Prostate gland (tissue), 2 donors: ENCODE results near the gene TMEM263. TPM values are rescaled to one million over a fixed set of nuclear protein-coding genes. Genes with fewer than 3 reads are reported as not detected.
"Not testable (repeated sequence)": the region's sequence is repeated elsewhere in the genome, so short reads cannot be mapped to it uniquely, and the experiment has no call there.

Source experiments
- DNase-seq: peaks from one replicate; pipeline ENCODE4 v3.0.0-alpha.2; 2019; ENCODE audit warnings: low spot score
- H3K27ac ChIP-seq, 2 donors: fragments of 200-600 bp; sonication (generic); 2 replicates each; pipeline ENCODE4 v1.5.1; 2017 to 2019
- H3K27me3 ChIP-seq: fragments of 200-600 bp; sonication (generic); replicated peaks from 2 replicates; pipeline ENCODE4 v1.5.1; 2019; ENCODE audit not compliant: insufficient read depth
- H3K36me3 ChIP-seq, 2 donors: fragments of 200-600 bp; sonication (generic); 1 replicate in 1 of 2; 2 replicates in 1 of 2; pipeline versions ENCODE4 v1.5.1 to v1.8.1; 2017 to 2019
- H3K4me1 ChIP-seq: fragments of 200-600 bp; sonication (generic); replicated peaks from 2 replicates; pipeline ENCODE4 v1.5.1; 2019
- H3K4me3 ChIP-seq, 2 donors: fragments of 200-600 bp; sonication (generic); 2 replicates each; pipeline ENCODE4 v1.5.1; 2017 to 2019
- H3K9me3 ChIP-seq: fragments of 200-600 bp; sonication (generic); 2 replicates; pipeline ENCODE4 v1.5.1; 2017
- POLR2A ChIP-seq: fragments of 450-650 bp; IDR thresholded peaks from one replicate; pipeline ENCODE4 v1.6.1; 2016; ENCODE audit warnings: antibody characterized with exemption, mild to moderate bottlenecking
- POLR2AphosphoS5 ChIP-seq: sonication (generic); formaldehyde crosslinking; IDR thresholded peaks from one replicate; pipeline ENCODE4 v1.6.1; 2017; ENCODE audit warnings: antibody characterized with exemption
- WGBS: methylation state at CpG from one replicate; pipeline ENCODE4 v1.1.5; 2018; 5-methylcytosine and 5-hydroxymethylcytosine counted together
- intact Hi-C: fragments of 100-400 bp; cut with DNase I; formaldehyde crosslinking; loops from one replicate; pipeline ENCODE4 v1.14.2; 2022
- total RNA-seq, 2 donors: library from RNA; depleted of rRNA; stranded (reverse); fragments of >200 nt; gene quantifications; one replicate each; pipeline ENCODE4 v1.1.0, GENCODE V29; 2016
- TF ChIP-seq, protein P1 (sequence below), 4 experiments: fragments of 200-600 bp in 2 of 4; fragments of 450-650 bp in 2 of 4; sonication (generic) in 2 of 4; IDR thresholded peaks; 1 replicate in 3 of 4; 2 replicates in 1 of 4; pipeline ENCODE4 v1.5.1; 2016 to 2019; ENCODE audit warnings: antibody characterized with exemption in 4 of 4, mild to moderate bottlenecking in 2 of 4, moderate library complexity in 2 of 4

The TMEM263 gene
- total RNA-seq, 2 donors from 2014 or later = 41.7 to 44.4 TPM

DNA sequence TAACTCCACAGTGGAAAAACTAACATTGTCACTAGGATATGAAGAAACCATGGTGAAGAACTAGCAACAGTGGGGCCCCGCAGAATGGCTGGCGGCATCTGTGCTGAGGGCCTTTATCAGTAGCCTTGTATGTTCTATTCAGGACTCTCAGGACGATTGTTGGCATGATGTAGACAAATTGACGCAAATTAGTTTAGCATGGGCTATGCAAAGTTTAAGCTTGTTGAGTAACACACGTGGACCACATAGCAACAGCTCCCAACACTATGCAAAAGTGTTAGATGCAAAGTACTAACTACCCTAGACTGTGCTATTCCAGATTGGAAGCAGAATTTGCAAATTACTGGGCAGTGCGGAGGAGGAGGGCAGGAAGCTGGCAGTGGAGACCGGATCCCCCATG is 38.2 kb upstream of the TMEM263 start:
- peaks cover 3% of the 10 kb centered on the region for H3K27me3 ChIP-seq
- no peaks in the 10 kb centered on the region for H3K4me1 ChIP-seq
- no peaks in the 10 kb centered on the region for H3K9me3 ChIP-seq
- no peak overlapping the region for H3K27ac ChIP-seq
- no peaks in the 10 kb centered on the region for H3K36me3 ChIP-seq
- DNase-seq = no peak
- WGBS = 64% methylated on average over 7 of the region's 7 CpGs
- intact Hi-C loops = no loop called here
- TF ChIP-seq, protein P1, sequence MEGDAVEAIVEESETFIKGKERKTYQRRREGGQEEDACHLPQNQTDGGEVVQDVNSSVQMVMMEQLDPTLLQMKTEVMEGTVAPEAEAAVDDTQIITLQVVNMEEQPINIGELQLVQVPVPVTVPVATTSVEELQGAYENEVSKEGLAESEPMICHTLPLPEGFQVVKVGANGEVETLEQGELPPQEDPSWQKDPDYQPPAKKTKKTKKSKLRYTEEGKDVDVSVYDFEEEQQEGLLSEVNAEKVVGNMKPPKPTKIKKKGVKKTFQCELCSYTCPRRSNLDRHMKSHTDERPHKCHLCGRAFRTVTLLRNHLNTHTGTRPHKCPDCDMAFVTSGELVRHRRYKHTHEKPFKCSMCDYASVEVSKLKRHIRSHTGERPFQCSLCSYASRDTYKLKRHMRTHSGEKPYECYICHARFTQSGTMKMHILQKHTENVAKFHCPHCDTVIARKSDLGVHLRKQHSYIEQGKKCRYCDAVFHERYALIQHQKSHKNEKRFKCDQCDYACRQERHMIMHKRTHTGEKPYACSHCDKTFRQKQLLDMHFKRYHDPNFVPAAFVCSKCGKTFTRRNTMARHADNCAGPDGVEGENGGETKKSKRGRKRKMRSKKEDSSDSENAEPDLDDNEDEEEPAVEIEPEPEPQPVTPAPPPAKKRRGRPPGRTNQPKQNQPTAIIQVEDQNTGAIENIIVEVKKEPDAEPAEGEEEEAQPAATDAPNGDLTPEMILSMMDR (IDR thresholded peaks at IDR 0.05) = no peak
- TF ChIP-seq POLR2A = no peak
- TF ChIP-seq POLR2AphosphoS5 = no peak
- no peak overlapping the region for H3K4me3 ChIP-seq

DNA sequence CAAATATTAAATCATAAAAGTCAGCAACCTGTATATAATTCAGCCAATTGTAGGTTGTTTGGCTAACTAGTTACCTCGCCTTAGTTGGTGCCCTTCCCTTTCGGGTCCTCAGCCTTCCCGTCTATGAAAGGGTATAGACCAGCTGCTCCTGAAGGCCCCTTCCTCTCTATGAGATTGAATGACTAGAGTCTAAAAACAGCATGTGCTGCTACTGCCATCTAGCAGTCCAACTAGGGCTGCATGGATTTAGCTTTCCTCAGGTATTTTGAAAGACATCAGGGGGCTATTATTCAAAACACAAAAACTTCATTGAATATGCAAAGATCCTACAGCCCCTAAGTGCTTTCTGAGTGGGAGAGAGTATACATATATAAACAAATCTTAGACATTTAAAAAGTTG is 37.0 kb upstream of the TMEM263 start:
- DNase-seq = no peak
- no peaks in the 10 kb centered on the region for H3K36me3 ChIP-seq
- peaks cover 3% of the 10 kb centered on the region for H3K27me3 ChIP-seq
- H3K4me1 ChIP-seq = no peaks in the 10 kb centered on the region
- H3K27ac ChIP-seq = no peak overlapping the region
- no peaks in the 10 kb centered on the region for H3K9me3 ChIP-seq
- intact Hi-C loops = no loop called here
- no peak overlapping the region for H3K4me3 ChIP-seq
- TF ChIP-seq POLR2AphosphoS5 (no peak), POLR2A (no peak)
- TF ChIP-seq, protein P1 (IDR thresholded peaks at IDR 0.05) = no peak
- 15% methylated on average over 3 of the region's 3 CpGs for WGBS

DNA sequence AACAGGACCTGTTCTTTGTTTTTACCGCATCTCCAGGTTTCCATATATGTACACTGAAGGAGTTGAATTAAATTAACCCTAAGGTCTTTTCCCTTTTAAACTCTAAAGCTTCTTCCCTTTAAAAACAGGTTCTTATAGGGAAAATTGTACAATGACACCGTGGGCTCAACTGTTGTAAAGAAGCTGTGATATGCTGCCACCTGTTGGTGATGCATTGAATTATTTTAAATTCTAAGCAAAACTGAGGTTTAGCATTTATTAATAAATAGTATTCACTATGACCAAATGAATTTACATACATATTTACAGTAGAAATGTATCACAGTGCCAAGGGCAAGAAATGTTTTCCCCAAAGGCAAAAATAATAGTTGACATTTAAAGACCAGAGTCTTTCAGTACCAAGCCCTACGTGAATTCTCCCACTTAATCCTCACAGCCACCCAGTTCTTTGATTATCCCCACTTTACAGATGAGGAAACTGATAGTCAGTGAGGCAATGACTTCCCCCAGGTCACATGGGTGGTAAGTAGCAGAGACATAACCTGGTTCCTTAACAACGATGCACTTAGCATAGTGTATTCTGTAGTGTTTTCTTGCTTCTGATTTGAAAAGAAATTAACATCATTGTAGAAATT is 35.7 kb upstream of the TMEM263 start:
- Histone ChIP-seq H3K4me3 (no peak overlapping the region), H3K36me3 (no peaks in the 10 kb centered on the region), H3K9me3 (no peaks in the 10 kb centered on the region), H3K27me3 (peaks cover 3% of the 10 kb centered on the region), H3K27ac (no peak overlapping the region), H3K4me1 (no peaks in the 10 kb centered on the region)
- 46% methylated on average over 4 of the region's 4 CpGs for WGBS
- TF ChIP-seq, protein P1 (IDR thresholded peaks at IDR 0.05) = peak; percentile 71 to 82 (median 78)
- TF ChIP-seq POLR2AphosphoS5 (no peak), POLR2A (no peak)
- DNase-seq = peak; percentile 11
- intact Hi-C loops = loop anchor here (2.0 kb wide), 1 partner anchor 533 kb away; no protein-coding TSS in a partner anchor

DNA sequence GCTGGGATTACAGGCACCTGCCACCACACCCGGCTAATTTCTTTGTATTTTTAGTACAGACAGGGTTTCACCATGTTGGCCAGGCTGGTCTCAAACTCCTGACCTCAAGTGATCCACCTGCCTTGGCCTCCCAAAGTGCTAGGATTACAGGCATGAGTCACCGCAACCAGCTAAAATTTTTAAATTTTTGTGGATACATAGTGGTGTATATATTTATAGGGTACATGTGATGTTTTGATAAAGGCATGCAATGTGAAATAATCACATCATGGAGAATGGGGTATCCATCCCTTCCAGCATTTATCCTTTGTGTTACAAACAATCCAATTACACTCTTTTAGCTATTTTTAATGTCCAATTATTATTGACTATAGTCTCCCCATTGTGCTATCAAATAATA is 33.7 kb upstream of the TMEM263 start:
- not testable (repeated sequence) for H3K4me1 ChIP-seq, DNase-seq, H3K27me3 ChIP-seq, H3K4me3 ChIP-seq, H3K9me3 ChIP-seq, H3K27ac ChIP-seq, H3K36me3 ChIP-seq
- WGBS = 86% methylated on average over 2 of the region's 2 CpGs
- intact Hi-C loops = loop anchor here (2.0 kb wide), 1 partner anchor 535 kb away; no protein-coding TSS in a partner anchor

DNA sequence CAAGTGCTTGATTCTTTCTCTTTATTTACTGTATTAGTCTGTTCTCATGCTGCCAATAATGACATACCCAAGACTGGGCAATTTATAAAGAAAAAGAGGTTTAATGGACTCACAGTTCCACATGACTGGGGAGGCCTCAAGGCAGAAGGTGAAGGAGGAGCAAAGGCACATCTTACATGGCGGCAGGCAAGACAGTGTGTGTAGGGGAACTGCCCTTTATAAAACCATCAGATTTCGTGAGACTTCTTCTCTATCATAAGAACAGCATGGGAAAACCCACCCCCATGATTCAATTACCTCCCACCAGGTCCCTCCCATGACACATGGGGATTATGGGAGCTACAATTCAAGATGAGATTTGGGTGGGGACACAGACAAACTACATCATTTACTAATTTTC is 32.1 kb upstream of the TMEM263 start:
- intact Hi-C loops, H3K4me1 ChIP-seq, H3K27me3 ChIP-seq, H3K27ac ChIP-seq, H3K4me3 ChIP-seq, H3K9me3 ChIP-seq, H3K36me3 ChIP-seq, DNase-seq: not testable (repeated sequence)
- WGBS = 98% methylated on average over 2 of the region's 2 CpGs

DNA sequence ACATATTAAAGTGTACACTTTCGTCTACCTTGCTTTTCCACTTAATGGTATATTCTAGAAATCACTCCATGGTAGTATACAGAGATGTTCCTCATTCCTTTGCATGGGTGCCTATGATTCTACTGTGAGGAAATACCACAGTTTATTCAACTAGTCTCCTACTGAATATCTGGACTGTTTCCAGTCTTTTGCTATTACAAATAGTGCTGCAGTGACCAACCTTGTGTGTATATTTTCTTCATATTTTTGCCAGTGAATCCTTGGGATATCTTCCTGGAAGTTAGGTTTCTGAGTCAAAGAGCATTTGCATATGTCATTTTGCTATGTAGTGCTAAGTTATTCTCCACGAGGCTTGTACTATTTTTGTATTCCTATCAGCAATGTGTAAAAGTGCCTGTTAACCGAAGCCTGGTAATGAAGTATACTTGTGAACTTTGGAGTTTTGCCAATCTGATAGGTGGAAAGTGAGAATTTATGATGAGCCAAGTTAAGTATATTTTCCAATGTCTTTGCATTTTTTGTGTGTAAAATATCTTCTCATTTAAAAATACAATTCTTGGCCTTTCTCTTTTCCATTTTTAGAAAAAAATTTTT is 31.3 kb upstream of the TMEM263 start:
- Histone ChIP-seq H3K4me1 (no peaks in the 10 kb centered on the region), H3K27ac (no peak overlapping the region), H3K9me3 (no peaks in the 10 kb centered on the region), H3K36me3 (no peaks in the 10 kb centered on the region), H3K27me3 (no peaks in the 10 kb centered on the region), H3K4me3 (no peak overlapping the region)
- DNase-seq = no peak
- WGBS = 65% methylated on average over 3 of the region's 3 CpGs
- intact Hi-C loops = no loop called here
- TF ChIP-seq, protein P1 (IDR thresholded peaks at IDR 0.05) = no peak
- TF ChIP-seq POLR2A = no peak
